ENCODE data around the gene ABCC4.

The ABCC4 gene

DNA sequence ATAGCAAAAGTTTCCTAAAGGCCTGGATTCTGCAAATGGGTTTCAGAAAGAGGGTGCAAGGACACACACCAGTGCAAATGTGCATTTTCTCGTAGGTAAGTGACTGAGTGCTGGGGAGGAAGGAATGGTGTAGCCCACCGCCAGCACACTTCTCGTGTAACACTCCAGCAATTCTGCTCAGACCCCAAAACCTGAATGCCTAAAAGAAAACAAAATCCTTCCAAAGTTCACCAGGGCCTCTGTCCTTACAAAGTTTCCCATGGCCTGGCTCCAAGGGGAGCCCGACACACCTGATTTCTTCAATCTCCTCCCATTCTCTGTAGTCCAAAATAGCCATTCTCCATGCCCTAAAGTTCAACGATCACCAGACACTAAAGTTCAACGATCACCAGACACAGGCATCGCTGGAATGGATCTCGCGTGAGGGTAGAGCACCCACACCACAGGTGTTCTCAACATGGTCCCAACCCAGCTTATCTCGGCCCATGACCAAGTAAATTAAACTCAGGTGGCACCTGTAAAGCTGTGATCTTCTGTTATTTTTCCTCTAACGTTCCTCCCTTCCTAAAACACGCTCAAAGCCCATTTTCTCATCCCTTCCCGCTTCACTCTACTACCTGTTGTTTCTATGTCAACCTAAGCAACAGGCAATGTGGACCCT is 46.0 kb downstream of the ABCC4 start:
- DNase-seq, result no peak

DNA sequence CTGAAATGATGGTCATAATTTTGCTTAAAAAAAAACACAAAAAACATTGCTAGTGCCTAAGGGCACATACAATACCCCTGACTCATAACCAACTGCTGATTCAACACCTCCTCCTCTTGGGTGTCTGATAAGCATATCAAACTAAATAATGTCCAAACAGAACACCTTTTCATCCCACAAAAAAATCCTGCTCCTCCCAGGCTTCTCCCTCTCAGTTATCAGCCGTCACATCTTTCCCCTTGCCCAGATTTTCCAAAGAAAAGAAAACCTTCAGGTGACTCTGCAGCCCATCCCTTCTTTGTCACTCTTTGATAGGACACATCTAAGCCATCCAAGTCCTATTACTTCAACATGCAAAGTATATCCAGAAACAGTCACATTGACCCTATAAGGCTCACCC is 46.9 kb downstream of the ABCC4 start:
- DNase-seq, result no peak

DNA sequence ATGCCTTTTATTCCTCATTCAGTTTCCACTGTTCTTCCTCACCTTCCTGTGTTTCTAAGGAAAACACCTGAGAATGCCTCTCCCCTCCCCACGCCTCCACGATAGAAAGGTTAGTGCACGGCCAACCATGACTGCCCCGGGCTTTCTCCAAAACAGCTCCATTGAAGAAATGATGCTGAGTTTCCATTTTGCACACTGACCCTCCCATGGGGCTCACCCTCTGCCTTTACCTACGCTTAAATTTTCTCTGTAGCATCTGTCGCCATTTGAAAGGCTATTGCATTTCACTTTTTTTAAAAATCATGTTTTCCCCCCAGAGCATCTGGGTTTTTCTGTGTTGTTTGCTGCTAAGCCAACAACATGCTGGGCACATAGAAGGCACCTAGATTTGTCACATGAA is 48.2 kb downstream of the ABCC4 start:
- DNase-seq, result no peak

DNA sequence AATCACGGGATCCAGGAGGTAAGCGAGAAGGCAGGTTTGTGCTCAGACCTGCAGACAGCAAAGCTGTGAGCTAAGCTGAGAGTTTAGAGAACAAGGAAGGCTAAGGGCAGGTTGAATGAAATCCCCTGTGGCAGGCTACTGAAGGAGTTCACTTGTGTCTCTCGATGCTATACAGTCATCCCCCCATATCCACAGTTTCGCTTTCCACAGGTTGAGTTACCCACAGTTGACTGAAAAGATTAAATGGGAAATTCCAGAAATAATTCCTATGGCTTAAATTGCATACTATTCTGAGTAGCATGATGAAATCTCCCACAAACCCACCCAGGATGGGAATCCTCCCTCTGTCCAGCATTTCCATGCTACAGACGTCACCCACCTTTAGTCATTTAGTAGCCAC is 49.6 kb downstream of the ABCC4 start:
- no peak for DNase-seq

DNA sequence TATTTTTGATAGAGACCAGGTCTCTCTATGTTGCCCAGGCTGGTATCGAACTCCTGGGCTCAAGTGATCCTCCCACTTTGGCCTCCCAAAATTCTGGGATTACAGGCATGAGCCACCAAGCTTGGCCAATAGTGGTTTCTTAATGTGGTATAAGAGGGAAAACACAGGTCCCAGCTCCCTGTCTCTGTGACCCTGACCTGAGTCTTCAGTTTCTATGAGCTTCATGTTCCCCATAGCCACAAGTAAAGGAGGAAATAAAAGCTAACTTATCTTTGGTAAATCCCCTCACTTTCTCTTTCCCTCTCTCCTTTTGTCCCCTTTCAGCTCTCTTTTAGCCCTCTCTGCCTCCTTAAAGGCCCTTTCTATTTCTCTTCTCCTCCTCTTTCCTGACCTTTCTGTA is 50.3 kb downstream of the ABCC4 start:
- DNase-seq, result no peak

DNA sequence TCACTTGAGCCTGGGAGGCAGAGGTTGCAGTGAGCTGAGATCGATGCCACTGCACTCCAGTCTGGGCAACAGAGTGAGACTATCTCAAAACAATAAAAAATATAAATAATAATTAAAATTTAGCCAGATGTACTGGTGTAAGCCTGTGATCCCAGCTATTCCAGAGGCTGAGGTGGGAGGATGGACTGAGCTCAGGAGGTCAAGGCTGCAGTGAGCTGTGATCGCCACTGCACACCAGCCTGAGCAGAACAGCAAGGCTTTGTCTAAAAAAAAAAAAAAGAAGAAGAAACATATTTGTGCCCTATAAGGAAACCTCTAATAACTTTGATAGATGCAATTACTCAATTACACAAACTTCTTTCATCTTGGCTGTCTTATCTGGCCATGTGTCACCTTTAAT is 52.3 kb downstream of the ABCC4 start:
- no peak for DNase-seq

DNA sequence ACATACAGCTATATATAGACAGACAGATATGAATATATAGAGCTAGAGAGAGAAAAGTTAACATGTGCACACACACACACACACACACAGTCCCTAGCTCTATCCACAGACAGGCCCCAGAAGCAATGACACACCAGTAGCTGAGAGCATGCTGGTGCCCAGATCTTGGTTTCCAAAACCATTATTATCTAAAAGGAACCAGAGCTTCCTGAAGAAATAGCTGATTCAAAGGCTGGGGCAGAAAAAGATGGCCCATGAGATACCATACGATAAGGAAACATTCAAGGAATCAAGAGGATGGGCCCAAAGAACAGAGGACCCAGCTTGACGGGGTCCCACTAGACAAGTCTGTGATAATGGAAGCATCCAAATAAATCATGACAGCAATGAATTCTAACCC is 53.4 kb downstream of the ABCC4 start:
- DNase-seq, result no peak

DNA sequence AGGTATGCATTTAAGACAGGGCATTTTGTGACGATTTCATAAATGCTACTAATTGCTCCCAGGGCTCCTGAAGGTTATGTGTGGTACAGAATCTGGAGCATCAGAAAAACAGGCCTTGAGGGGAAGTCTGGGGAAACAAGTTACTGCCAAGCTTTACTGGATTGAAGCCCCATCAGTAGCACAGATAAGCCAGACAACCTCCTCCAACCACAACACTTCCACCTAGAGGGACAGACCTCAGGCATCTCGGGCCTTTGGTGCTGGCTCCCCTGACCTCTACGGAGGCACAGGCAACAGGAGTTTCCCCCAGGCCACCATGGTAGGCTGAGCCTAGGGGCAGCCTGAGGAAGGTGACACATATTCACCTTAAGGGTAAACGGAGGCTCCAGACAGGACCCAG is 54.1 kb downstream of the ABCC4 start:
- no peak for DNase-seq

DNA sequence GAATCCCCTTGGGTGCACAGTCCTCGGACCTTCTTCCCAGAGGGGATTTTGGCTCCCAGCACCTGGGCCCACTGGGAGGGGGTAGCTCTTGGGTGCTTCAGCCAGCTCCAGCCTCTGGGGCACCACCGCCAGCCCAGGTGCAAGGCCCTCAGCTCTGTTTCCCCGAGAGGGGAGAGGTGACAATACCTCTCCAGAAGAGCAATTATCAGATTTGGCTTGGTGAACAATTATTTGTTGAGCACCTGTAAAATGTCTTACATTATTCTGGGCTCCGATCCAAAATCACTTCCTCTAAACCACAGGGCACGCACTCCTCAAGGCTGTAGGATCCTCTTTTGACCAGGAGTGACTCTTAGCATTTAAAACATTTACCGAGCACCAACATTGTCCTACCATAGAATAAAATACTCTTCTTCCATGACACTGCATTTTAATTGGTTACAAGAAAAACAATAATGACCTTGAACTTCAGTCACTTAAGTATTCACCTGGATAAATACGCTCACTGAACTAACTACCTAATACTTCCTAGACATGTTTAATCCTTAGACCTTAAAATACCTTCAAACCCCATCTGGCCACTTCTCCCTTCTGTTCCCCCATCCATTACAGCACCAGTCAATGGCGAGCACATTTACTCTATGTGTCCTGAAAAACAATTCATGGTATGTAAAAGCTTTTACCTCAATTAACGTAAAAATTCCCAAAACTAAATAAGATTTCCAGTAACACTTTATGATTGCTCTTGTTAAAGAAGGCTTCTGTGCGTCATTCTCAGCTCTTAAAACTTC is 54.8 kb downstream of the ABCC4 start:
- no peak for DNase-seq

DNA sequence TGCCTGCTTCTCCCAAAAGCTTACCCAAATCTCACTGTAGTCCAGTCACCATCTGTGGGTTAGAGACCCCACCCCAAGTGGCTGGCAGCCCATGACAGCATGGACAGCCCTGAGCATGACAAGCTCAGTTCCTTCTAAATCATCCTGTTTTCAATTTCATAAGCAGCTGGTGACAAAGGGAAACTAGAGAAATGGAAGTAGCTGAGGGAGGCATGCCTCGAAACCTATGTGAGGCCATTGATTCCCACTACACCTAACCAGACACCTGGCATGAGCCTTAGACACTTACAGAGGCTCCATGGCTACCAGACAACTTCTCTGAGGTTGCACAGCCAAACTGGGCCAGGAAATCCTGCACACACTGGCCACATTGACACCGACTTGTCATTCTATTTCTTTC is 56.2 kb downstream of the ABCC4 start:
- DNase-seq, result no peak

DNA sequence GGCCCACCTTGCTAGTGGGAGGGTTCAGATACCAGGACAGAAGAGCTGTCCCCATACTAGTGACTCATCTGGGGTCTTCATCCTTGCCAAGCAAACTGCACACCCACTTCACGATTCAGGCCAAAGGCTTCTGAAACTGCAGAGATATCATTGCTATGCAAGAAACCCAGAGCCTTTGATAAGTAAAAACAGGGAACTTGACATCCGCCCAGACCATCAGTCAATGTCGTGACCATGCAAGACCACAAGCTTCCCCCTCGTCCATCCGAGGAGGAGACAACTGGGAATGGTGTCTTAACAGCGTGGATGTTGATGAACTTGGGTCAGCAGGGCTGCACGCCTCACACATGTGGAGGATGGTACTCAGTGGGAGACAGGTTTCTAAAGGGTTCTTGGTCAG is 58.0 kb downstream of the ABCC4 start:
- DNase-seq, result no peak

DNA sequence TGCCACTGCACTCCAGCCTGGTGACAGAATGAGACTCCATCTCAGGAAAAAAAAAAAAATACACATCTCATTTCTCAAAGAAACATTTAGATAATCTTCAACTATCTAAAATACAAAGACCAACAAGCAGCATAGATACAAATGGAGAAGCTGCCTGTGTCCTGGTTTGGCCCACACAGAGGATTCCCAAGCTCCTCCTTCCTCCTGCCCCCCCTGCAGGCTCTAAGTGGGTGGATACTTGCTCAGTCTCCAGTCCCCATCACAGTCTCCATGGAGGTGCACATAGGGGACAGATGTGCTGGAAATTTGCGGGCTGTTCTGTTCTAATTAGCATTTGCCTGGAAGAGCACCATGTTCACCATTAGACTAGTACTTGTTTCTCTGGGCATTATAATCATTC is 59.9 kb downstream of the ABCC4 start:
- DNase-seq, result no peak

DNA sequence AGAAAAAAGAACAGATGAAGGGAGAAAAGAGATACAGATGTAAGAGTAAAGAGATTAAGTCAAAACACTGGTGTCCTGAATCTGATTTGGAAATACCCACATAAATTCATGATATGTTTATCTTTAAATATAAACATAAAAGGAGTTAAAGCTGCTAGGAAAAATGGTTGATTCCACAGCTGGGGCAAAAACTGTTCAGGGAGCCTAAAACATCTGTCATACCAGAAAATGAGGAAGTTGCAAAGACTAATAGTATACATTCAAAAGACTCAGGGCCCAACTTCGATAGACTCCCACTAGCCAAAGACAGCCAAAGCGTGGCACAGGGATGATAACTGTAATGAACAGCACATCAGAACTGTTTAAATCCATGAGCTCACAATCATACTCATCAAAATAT is 62.0 kb downstream of the ABCC4 start:
- DNase-seq, result no peak

DNA sequence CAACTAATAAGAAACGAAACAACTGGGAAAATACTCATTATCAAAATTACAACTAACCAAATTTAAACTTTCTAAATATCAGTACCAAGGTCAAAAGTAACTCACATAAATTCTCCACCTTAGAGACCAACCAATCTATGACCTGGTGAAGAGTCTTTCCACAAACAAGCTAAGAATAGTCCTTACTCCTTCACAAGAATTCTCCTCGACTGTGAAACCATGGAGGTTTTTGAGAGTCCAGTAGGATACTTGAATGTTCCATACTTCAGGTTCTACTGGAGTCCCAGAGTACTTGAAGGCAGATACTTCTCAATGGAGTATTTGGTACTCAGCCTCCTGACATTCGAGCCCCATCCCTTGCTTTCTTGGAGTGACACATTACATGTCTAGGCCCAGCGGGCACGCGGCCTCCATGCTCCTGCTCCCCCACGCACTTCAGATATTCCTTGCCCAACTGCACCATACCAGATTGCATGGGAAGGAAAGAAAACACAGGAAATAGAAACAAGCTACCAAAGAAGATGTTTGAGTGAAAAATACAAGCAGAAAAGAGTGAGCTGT is 63.9 kb downstream of the ABCC4 start:
- DNase-seq, result no peak

DNA sequence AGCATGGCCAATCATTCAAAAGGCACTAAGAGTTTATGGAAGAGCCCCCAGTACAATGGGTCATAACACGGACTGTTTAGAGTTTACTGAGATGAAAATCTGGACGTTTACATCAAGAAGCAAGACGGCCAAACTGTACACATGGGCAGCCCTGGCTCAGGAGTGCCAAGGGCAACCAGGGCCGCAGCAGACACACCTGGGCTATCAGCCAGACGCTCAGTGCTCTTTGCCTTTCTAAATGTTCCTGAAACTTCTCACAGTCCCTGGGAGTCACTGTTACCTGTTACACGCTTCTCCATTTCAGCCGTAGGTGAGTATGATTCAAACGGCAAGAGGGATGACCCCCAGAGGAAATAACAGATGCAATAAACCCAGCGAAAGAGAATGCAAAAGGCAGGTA is 64.5 kb downstream of the ABCC4 start:
- DNase-seq, result no peak

DNA sequence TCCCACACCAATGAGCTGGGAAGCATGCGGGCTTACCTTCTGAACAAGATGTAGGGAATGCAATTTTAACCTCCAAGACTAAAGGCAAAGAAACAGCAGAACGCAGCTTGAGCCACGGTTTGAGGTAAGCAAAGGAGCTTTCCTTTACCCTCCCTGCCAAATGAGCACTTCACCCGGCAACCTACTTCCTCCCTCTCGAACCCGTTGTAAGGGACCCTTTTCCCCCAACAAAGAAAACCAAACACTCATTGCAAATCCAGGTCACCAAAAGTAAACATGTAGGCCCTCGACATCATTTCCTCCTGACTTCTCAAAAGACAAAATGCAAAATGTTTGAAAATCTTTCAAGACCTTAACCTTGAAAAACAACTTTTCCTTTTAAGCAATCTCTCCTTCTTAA is 65.3 kb downstream of the ABCC4 start:
- no peak for DNase-seq

DNA sequence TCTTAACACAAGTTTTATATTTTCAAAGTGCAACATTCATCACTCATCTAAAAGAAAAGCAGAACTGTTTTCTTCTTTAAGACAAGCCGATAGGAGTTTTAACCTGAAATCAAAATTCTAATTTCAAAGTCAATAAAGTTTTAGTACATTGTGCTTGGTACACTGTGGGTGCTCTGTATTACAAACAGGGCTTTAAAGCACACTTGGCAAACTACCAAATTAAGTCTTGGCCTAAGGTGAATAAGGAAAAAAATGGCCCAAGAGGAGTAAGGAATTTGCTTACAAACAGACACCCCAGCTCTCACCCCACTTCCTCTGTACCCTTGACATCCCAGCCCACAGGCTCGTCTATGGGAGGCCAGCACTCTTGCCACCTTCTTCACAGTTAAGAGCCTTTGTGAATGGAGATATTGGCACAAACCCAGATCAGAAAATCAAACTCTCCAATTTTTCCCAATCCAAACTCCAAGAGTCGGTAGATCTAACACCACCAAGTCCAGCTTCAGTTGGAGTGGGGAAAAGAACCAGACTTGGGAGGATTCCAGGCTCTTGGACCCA is 66.0 kb downstream of the ABCC4 start:
- no peak for DNase-seq

DNA sequence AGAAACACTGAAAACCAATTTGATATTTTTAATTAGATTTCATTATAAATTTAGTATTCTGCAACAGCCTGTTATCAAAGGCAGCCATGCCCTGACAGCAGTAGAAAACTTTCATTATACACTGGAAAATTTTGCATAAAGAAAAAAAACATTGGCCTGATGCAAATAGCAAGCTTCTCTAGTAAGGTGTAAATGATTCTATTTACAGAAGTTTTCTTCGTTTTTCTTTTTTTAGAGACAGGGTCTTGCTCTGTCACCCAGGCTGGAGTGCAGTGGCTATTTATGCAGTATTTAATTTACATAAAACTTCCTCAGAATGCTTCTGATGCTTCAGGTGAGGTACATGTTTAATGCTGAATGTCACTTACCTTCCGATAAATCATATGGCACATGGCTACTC is 67.0 kb downstream of the ABCC4 start:
- DNase-seq, result no peak

DNA sequence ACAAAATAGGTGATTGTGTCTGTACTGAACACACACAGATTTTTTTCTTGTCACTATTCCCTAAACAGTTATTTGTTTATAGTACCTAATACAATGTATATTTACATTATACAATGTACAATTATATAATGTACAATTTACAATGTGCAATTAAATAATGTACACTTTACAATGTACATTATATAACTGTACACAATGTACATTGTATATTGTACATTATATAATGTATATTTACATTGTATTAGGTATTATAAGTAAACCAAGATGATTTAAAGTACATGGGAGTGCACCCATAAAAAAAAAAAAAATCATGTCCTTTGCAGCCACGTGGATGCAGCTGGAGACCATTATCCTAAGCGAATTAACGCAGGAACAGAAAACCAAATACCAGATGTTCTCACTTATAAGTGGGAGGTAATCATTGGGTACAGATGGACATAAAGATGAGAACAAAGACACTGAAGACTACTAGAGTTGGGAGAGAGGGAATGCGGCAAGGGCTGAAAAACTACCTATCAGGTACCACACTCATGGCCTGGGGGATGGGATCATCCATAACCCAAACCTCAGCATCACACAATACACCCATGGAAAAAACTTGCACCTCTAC is 68.1 kb downstream of the ABCC4 start:
- DNase-seq, result no peak

DNA sequence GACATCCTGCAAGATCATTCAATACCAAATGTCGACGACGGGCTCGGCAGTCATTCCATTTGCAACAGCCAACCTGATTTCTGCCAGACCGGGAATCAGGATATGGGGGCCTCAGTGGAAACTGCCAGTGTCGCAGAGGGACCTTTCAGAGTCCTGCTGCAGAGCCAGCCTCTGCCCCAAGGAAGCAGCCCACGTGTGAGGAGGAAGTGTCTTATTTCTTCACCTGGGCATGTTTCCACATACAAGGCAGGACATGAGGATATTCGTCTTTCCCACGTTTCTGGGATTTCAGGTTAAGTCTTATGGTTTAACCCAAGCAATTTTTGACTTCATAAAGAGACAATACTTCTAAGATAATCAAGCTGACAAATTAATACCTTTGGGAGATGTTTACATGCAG is 69.9 kb downstream of the ABCC4 start:
- DNase-seq, result no peak

DNA sequence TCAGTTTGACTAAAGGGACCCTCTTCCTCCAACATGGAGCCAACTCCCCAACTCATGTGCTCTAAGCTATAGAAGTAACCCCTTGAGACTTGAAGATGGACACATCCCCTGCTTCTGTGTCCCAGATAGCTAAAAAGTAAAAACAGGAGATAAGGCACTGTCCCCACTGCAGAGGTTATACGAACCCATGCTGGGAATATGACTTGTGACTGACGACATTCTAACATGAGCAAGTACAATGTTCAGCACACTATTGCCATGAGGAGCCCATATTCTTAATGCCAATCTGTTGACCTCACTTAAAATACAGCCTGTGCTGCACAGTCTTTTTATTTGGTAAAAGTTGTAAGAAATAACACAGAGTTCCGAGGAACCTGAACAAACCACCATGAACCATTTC is 71.4 kb downstream of the ABCC4 start:
- no peak for DNase-seq

DNA sequence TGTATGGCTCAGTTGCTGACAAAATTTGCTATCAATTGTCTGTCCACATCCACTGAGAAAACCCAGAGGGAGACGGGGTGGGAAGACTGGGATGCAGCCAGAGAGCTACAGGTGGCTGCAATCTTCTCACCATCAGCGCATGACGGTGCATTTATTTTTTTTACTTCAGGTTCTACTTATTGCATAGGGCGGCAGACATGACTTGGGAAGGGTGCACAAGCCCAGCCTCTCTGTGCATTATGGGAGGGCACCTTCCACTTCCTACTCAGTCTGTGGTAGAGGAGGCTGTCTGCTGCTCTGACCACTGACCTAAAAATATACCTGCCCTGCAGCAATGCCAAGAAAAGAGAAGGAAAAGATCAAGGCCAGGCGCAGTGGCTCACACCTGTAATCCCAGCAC is 73.1 kb downstream of the ABCC4 start:
- no peak for DNase-seq

DNA sequence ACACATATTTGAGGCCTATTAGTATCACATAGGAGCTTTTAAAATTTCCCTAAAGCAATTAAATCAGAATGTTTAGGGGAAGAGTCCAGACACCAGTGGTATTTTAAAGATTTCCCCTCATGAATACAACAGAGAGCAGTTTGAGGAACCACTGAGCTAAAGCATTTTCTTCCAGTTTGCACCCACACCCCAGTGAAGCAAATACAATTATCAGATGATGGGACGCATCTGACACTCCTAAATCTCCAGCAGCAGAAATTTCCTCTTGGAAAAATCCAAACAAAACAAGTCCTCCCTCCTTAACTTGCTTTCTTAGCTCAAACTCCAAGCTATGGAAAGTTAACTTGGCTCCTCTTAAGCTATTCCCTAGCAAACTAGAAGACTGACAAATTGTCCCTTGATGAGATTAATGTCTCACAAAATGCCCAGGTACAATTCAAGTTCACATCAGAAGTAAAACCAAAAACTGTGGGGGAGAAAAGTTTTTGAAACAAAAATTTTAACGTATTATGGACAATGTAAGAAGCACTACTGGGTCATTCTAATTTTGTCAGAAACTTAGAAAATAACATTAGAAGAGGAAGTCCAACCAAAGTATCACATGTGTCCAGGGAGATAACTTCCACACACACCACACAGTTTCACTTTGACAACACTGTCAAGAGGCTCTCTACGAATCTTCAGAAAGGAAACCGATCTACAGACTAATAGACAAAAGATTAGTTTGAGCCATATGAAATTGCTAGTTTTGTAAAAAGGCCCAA is 74.1 kb downstream of the ABCC4 start:
- DNase-seq, result peak; percentile 46

All from activated CD4-positive, alpha-beta T cell treated with anti-CD3 and anti-CD28 coated beads, Interleukin-10, Interleukin-2, amounts not matched to agents 100 ng/mL and 50 ng/mL, durations not matched to agents 16 hours and 8 hours (primary cell).